Measurements from ENCODE around the gene POLR3B. TPM values are rescaled to one million over a fixed set of nuclear protein-coding genes. Genes with fewer than 3 reads are reported as not detected.
"Not testable (repeated sequence)": the region's sequence is repeated elsewhere in the genome, so short reads cannot be mapped to it uniquely, and the experiment has no call there.

Gene POLR3B
- total and polyA plus RNA-seq, 2 experiments from 2014 or later, result 8.3 to 13.7 TPM

DNA sequence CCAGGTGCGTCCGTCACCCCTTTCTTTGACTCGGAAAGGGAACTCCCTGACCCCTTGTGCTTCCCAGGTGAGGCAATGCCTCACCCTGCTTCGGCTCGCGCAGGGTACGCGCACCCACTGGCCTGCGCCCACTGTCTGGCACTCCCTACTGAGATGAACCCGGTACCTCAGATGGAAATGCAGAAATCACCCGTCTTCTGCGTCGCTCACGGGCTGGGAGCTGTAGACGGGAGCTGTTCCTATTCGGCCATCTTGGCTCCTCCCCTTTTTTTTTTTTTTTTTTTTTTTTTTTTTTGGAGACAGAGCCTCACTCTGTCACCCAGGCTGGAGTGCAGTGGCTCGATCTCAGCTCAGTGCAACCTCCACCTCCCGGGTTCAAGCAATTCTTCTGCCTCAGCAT, 120.1 kb downstream of the POLR3B start:
- WGBS, 2 experiments (ENCODE audit: low coverage in 1 of 2, low lambda C conversion rate in 2 of 2, missing lambda C conversion rate in 2 of 2), result 93 to 95% methylated on average over 12 to 18 of the region's 18 CpGs
- in situ Hi-C loops (cut with MboI); H3K9me3 ChIP-seq (ENCODE audit: low read depth): not testable (repeated sequence)

DNA sequence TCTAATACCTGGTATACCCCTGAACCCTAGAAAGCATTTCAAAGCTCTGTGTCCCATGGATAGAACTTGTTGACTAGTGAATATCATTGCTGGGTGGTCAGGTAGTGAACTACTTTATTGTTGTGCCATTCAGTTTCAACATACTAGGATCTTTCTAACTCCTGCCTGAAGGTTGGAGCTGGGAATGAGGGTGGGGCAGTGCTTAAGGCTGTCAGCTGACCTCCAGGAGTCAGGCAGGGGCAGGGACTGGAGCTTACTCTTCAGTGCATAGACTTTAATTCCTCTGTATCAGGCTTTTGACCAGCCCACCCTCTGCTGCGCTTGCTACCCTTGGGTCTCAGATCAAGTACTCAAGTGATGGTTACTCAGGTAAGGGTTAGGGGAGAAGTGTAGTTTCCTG, 122.7 kb downstream of the POLR3B start:
- H3K9me3 ChIP-seq (ENCODE audit: low read depth), result no peaks in the 10 kb centered on the region
- DNase-seq, result no peak
- in situ Hi-C loops (cut with MboI), result no loop called here
- no peaks in the 10 kb centered on the region for H4K20me1 ChIP-seq (ENCODE audit: insufficient read depth)
- H3K9ac ChIP-seq, result no peak overlapping the region
- no peak overlapping the region for H3K27ac ChIP-seq
- H3K27me3 ChIP-seq (replicated peaks; ENCODE audit: insufficient read depth), result no peaks in the 10 kb centered on the region
- no peaks in the 10 kb centered on the region for H3K79me2 ChIP-seq (ENCODE audit: insufficient read depth)
- no peak overlapping the region for H3K4me2 ChIP-seq (ENCODE audit: unreplicated experiment)
- H3K36me3 ChIP-seq (ENCODE audit: low read depth), result no peaks in the 10 kb centered on the region; the same call in 1 of the 2 replicates
- H3K4me3 ChIP-seq, result no peak overlapping the region
- no peaks in the 10 kb centered on the region for H3K4me1 ChIP-seq (ENCODE audit: insufficient read depth)
- 95 to 100% methylated on average over 1 of the region's 1 CpG for WGBS, 2 experiments (ENCODE audit: low coverage in 1 of 2, low lambda C conversion rate in 2 of 2, missing lambda C conversion rate in 2 of 2)
- H3F3A ChIP-seq (ENCODE audit: insufficient read depth), result no peaks in the 10 kb centered on the region
- no peak overlapping the region for H2AFZ ChIP-seq
- no peaks in the 10 kb centered on the region for H3K9me2 ChIP-seq (ENCODE audit: insufficient read depth)
- TF ChIP-seq EZH2phosphoT487 (IDR thresholded peaks at IDR 0.05; ENCODE audit: insufficient read depth, low read depth), result no peak
- TF ChIP-seq EZH2 (IDR thresholded peaks at IDR 0.05; ENCODE audit: insufficient read depth, poor library complexity, severe bottlenecking), result no peak

More for the DNA sequence above, 120.1 kb downstream of the POLR3B start:
- H3K36me3 ChIP-seq (ENCODE audit: low read depth); H3F3A ChIP-seq (ENCODE audit: insufficient read depth); H3K9ac ChIP-seq; H3K79me2 ChIP-seq (ENCODE audit: insufficient read depth); H3K4me1 ChIP-seq (ENCODE audit: insufficient read depth); H3K4me2 ChIP-seq (ENCODE audit: unreplicated experiment); H3K9me2 ChIP-seq (ENCODE audit: insufficient read depth); H3K27me3 ChIP-seq (replicated peaks; ENCODE audit: insufficient read depth); H2AFZ ChIP-seq; DNase-seq; H3K4me3 ChIP-seq; H3K27ac ChIP-seq; H4K20me1 ChIP-seq (ENCODE audit: insufficient read depth): not testable (repeated sequence)

DNA sequence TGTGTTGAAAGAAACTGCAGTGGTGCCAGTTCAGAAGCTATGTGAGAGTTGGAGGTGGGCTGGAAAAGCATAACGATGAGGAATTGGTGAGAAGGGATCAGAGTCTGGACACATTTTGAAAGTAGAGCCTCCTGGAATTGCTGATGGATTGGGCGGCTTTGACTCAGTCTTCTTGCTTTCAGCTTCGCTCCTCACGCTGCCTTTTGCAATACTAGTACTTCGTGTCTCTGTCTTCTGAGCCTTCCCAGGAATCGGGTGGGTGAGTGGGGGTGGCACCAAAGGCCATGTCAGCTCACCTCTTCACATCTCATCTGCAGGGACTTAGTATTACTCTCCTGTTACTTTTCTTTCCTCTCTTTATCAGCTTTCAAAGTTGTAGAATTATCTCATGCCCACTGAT, 123.7 kb downstream of the POLR3B start:
- Histone ChIP-seq H4K20me1 (ENCODE audit: insufficient read depth) (no peaks in the 10 kb centered on the region), H3K36me3 (ENCODE audit: low read depth) (no peaks in the 10 kb centered on the region; the same call in 1 of the 2 replicates), H3K27ac (no peak overlapping the region), H3K27me3 (replicated peaks; ENCODE audit: insufficient read depth) (no peaks in the 10 kb centered on the region), H3K79me2 (ENCODE audit: insufficient read depth) (no peaks in the 10 kb centered on the region), H2AFZ (no peak overlapping the region), H3K9ac (no peak overlapping the region), H3K9me3 (ENCODE audit: low read depth) (no peaks in the 10 kb centered on the region), H3K4me2 (ENCODE audit: unreplicated experiment) (no peak overlapping the region), H3K4me3 (no peak overlapping the region), H3K4me1 (ENCODE audit: insufficient read depth) (no peaks in the 10 kb centered on the region), H3F3A (ENCODE audit: insufficient read depth) (no peaks in the 10 kb centered on the region), H3K9me2 (ENCODE audit: insufficient read depth) (no peaks in the 10 kb centered on the region)
- no peak for DNase-seq
- TF ChIP-seq EZH2phosphoT487 (IDR thresholded peaks at IDR 0.05; ENCODE audit: insufficient read depth, low read depth), result no peak
- TF ChIP-seq EZH2 (IDR thresholded peaks at IDR 0.05; ENCODE audit: insufficient read depth, poor library complexity, severe bottlenecking), result no peak
- in situ Hi-C loops (cut with MboI), result no loop called here
- WGBS, 2 experiments (ENCODE audit: low coverage in 1 of 2, low lambda C conversion rate in 2 of 2, missing lambda C conversion rate in 2 of 2), result 87 to 89% methylated on average over 6 of the region's 6 CpGs

DNA sequence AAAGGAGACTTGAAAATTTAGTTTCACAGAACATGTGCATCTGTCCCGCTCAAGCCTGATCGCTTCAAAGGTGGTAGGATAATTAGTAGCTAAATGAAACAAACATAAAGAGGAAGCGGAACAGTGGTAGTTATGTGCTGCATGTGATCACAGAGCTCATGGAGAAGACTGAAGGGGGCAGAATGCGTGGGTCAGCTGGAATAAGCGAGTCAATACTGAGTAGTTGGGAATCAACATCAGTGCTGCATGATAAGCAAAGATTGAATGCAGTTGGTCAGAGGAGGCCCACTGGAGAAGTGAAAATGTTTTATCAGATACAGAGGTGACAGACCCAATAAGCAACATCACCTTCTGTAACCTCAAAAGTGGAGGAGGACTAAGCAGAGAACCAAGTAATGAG, 130.1 kb downstream of the POLR3B start:
- no peaks in the 10 kb centered on the region for H3K79me2 ChIP-seq (ENCODE audit: insufficient read depth)
- 97 to 99% methylated on average over 5 of the region's 5 CpGs for WGBS, 2 experiments (ENCODE audit: low coverage in 1 of 2, low lambda C conversion rate in 2 of 2, missing lambda C conversion rate in 2 of 2)
- H4K20me1 ChIP-seq (ENCODE audit: insufficient read depth), result no peaks in the 10 kb centered on the region
- H3K27me3 ChIP-seq (replicated peaks; ENCODE audit: insufficient read depth), result no peaks in the 10 kb centered on the region
- no peak for DNase-seq
- H3K36me3 ChIP-seq (ENCODE audit: low read depth), result no peaks in the 10 kb centered on the region
- no peak overlapping the region for H2AFZ ChIP-seq
- H3K9ac ChIP-seq, result no peak overlapping the region
- H3K4me1 ChIP-seq (ENCODE audit: insufficient read depth), result no peaks in the 10 kb centered on the region
- H3K9me3 ChIP-seq (ENCODE audit: low read depth), result no peaks in the 10 kb centered on the region
- in situ Hi-C loops (cut with MboI), result no loop called here
- no peak overlapping the region for H3K4me3 ChIP-seq
- TF ChIP-seq EZH2phosphoT487 (IDR thresholded peaks at IDR 0.05; ENCODE audit: insufficient read depth, low read depth) (no peak), EZH2 (IDR thresholded peaks at IDR 0.05; ENCODE audit: insufficient read depth, poor library complexity, severe bottlenecking) (no peak)
- H3K4me2 ChIP-seq (ENCODE audit: unreplicated experiment), result no peak overlapping the region
- no peak overlapping the region for H3K27ac ChIP-seq
- no peaks in the 10 kb centered on the region for H3K9me2 ChIP-seq (ENCODE audit: insufficient read depth)
- H3F3A ChIP-seq (ENCODE audit: insufficient read depth), result no peaks in the 10 kb centered on the region

DNA sequence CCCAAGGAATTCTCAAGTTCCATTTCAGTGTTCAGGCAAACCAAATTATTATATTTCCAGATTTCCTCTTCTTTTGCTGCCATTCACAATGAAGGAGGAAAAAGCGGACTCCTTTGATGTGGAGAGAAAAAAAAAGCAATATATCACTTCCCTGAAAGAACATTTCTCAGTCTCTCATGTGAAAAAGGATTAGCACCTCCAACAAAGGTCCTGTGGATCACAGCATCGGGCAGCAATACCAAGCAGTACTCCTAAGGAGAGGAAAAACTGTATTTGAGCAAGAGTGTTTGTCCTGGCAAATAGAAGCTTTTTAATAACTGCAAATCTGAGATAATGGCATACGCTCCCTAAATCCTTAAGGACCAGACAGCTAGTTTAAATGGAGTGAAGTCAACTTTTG, 131.3 kb downstream of the POLR3B start:
- Histone ChIP-seq H3K9me2 (ENCODE audit: insufficient read depth) (no peaks in the 10 kb centered on the region), H3K79me2 (ENCODE audit: insufficient read depth) (no peaks in the 10 kb centered on the region), H3K36me3 (ENCODE audit: low read depth) (no peaks in the 10 kb centered on the region), H3K9ac (no peak overlapping the region), H2AFZ (no peak overlapping the region), H3K4me1 (ENCODE audit: insufficient read depth) (no peaks in the 10 kb centered on the region), H3K27ac (no peak overlapping the region), H3K4me3 (no peak overlapping the region), H3K9me3 (ENCODE audit: low read depth) (no peaks in the 10 kb centered on the region), H3F3A (ENCODE audit: insufficient read depth) (no peaks in the 10 kb centered on the region), H3K4me2 (ENCODE audit: unreplicated experiment) (no peak overlapping the region), H4K20me1 (ENCODE audit: insufficient read depth) (no peaks in the 10 kb centered on the region), H3K27me3 (replicated peaks; ENCODE audit: insufficient read depth) (no peaks in the 10 kb centered on the region)
- no peak for TF ChIP-seq EZH2phosphoT487 (IDR thresholded peaks at IDR 0.05; ENCODE audit: insufficient read depth, low read depth)
- TF ChIP-seq EZH2 (IDR thresholded peaks at IDR 0.05; ENCODE audit: insufficient read depth, poor library complexity, severe bottlenecking), result no peak
- 97% methylated on average over 3 of the region's 3 CpGs for WGBS, 2 experiments (ENCODE audit: low coverage in 1 of 2, low lambda C conversion rate in 2 of 2, missing lambda C conversion rate in 2 of 2)
- in situ Hi-C loops (cut with MboI), result no loop called here
- DNase-seq, result no peak
